ENCODE results near the gene CCDC138. TPM values are rescaled to one million over a fixed set of nuclear protein-coding genes. Genes with fewer than 3 reads are reported as not detected.

CCDC138 gene
- total RNA-seq, 4 donors from 2014 or later = 3.7 to 5.5 (median 4.4) TPM; not detected in 1

DNA sequence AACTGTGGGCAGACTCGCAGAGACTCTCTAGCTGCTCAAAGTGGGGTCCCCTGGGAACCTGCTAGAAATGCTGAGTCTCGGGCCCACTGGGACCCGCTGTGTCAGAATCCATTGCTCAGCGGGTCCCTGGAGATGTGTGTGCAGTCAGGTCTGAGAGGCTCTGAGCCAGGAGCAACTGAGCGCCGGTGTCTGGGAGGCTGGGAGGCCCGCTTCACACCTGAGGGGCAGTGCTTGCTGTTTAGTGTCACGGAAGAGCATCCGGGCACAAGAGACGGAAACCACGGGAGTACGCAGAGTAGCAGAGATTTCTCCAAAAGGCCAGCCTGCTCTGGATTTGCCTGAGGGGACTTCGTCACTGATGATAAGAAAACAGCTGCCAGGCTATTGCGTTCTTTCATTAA lies 132.4 kb downstream of the CCDC138 start:
- Histone ChIP-seq H3K27ac (no peak overlapping the region), H3K27me3 (no peaks in the 10 kb centered on the region), H3K9me3 (no peaks in the 10 kb centered on the region), H3K36me3 (no peaks in the 10 kb centered on the region), H3K4me3 (no peak overlapping the region), H3K4me1 (peaks cover 9 to 16% (median 13%) of the 10 kb centered on the region in 4 donors)
- no peak for TF ChIP-seq CTCF (IDR thresholded peaks at IDR 0.05)
- TF ChIP-seq POLR2A (IDR thresholded peaks at IDR 0.05) = no peak
- TF ChIP-seq POLR2AphosphoS5 (IDR thresholded peaks at IDR 0.05) = no peak
- TF ChIP-seq EP300 (IDR thresholded peaks at IDR 0.05; ENCODE audit: low read depth) = no peak
- intact Hi-C loops (cut with DNase I; ENCODE audit: low total_unique reads) (no loop called here), in situ Hi-C loops (cut with MboI; ENCODE audit: low pct_ligation_motif_present in 1 of 4, low pct_unique_long_range_greater_than_20kb in 1 of 4, low sequenced_read_pairs in 3 of 4) (no loop called here)
- DNase-seq = no peak
- WGBS, 2 donors (ENCODE audit: low coverage in 1 of 2) = 85 to 96% methylated on average over 10 to 14 of the region's 14 CpGs

GRCh38 chr2:108919571-108920373 lies 133.2 kb downstream of the CCDC138 start:
- H3K27ac ChIP-seq = no peak overlapping the region
- intact Hi-C loops (cut with DNase I; ENCODE audit: low total_unique reads) (no loop called here), in situ Hi-C loops (cut with MboI; ENCODE audit: low pct_ligation_motif_present in 1 of 4, low pct_unique_long_range_greater_than_20kb in 1 of 4, low sequenced_read_pairs in 3 of 4) (no loop called here)
- no peaks in the 10 kb centered on the region for H3K27me3 ChIP-seq
- no peak overlapping the region for H3K4me3 ChIP-seq
- H3K4me1 ChIP-seq = peaks cover 9 to 24% (median 14%) of the 10 kb centered on the region in 4 donors
- TF ChIP-seq POLR2A (IDR thresholded peaks at IDR 0.05) = no peak
- no peak for TF ChIP-seq CTCF (IDR thresholded peaks at IDR 0.05)
- no peak for TF ChIP-seq EP300 (IDR thresholded peaks at IDR 0.05; ENCODE audit: low read depth)
- TF ChIP-seq POLR2AphosphoS5 (IDR thresholded peaks at IDR 0.05) = no peak
- 85 to 100% methylated on average over 1 to 13 of the region's 19 CpGs for WGBS, 2 donors (ENCODE audit: low coverage in 1 of 2)
- DNase-seq = peak; percentile 1
- H3K36me3 ChIP-seq = no peaks in the 10 kb centered on the region
- H3K9me3 ChIP-seq = no peaks in the 10 kb centered on the region

GRCh38 chr2:108920686-108921085 lies 134.1 kb downstream of the CCDC138 start:
- intact Hi-C loops (cut with DNase I; ENCODE audit: low total_unique reads) = no loop called here
- H3K27ac ChIP-seq = no peak overlapping the region
- H3K36me3 ChIP-seq = no peaks in the 10 kb centered on the region
- WGBS, 2 donors (ENCODE audit: low coverage in 1 of 2) = 71% methylated on average over 7 of the region's 7 CpGs; no CpG with 5 or more reads in 1 of the 2 donors
- H3K4me3 ChIP-seq = no peak overlapping the region
- in situ Hi-C loops (cut with MboI; ENCODE audit: low pct_ligation_motif_present in 1 of 4, low pct_unique_long_range_greater_than_20kb in 1 of 4, low sequenced_read_pairs in 3 of 4) = no loop called here
- no peak for DNase-seq
- TF ChIP-seq CTCF (IDR thresholded peaks at IDR 0.05) (no peak), POLR2A (IDR thresholded peaks at IDR 0.05) (no peak), POLR2AphosphoS5 (IDR thresholded peaks at IDR 0.05) (no peak)
- H3K27me3 ChIP-seq = no peaks in the 10 kb centered on the region
- peaks cover 9 to 25% (median 14%) of the 10 kb centered on the region in 4 donors for H3K4me1 ChIP-seq
- H3K9me3 ChIP-seq = no peaks in the 10 kb centered on the region

DNA sequence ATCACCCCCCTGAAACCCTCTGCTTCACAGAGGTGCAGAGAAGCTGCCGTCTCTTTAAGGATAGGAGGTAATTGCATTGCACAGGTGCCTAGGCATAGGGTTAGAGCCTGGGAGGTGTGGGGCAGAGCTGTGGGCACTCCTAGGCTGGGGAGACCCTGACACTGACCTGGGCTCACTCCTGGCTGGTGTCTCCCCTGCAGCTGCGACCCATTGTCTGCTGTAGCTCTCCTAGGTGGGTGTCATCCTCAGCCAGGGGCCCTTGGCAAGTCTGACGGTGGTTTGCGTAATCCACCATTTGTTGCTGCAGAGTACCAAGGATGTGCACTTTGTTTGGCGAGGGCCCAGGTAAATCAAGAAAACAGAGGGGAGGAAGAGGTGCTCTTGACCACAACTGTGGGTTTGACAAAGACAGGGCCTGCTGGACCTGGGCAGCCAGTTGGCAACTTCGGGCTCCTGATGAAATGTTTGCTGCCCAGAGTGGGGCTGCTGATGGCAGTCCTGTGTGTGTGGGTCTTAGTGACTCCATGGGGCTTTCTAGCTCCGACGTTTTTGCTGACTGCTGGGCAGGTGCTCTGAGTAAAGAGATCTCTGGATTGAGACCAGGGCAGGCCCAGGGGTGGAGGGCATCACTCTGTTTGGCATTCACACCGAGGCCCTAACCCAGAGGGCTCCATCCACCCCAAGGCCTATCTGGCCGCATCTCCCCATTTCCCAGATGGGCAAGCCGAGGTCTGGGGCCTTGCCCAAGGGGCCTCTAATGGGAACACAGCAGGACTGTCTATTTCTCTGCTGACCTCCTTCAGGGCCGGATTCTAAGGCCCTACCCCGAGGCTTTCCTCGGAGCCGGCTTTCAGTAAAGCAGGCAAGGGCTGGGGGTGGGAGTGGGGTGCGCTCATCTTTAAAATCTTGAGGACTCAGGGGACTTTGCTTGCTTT lies 134.8 kb downstream of the CCDC138 start:
- Histone ChIP-seq H3K27ac (no peak overlapping the region), H3K4me3 (no peak overlapping the region), H3K4me1 (peaks cover 9 to 25% (median 14%) of the 10 kb centered on the region in 4 donors), H3K27me3 (no peaks in the 10 kb centered on the region), H3K36me3 (no peaks in the 10 kb centered on the region), H3K9me3 (no peaks in the 10 kb centered on the region)
- peak; percentile 3 for DNase-seq
- WGBS, 2 donors (ENCODE audit: low coverage in 1 of 2) = 91% methylated on average over 15 of the region's 16 CpGs; no CpG with 5 or more reads in 1 of the 2 donors
- intact Hi-C loops (cut with DNase I; ENCODE audit: low total_unique reads) = no loop called here
- in situ Hi-C loops (cut with MboI; ENCODE audit: low pct_ligation_motif_present in 1 of 4, low pct_unique_long_range_greater_than_20kb in 1 of 4, low sequenced_read_pairs in 3 of 4) = no loop called here
- TF ChIP-seq POLR2AphosphoS5 (IDR thresholded peaks at IDR 0.05) = no peak
- no peak for TF ChIP-seq CTCF (IDR thresholded peaks at IDR 0.05)

All from transverse colon (tissue), 4 donors.